Adipose tissue (tissue), 3 donors: ENCODE measurements around the gene YPEL4. TPM values are rescaled to one million over a fixed set of nuclear protein-coding genes. Genes with fewer than 3 reads are reported as not detected.
"Not testable (repeated sequence)": the region's sequence is repeated elsewhere in the genome, so short reads cannot be mapped to it uniquely, and the experiment has no call there.

Experiments used
- H3K27ac ChIP-seq: one replicate; pipeline ENCODE4 v1.5.1; 2013; ENCODE audit warnings: low read depth, low read length
- WGBS, 3 donors: extraction: QIAGEN DNeasy Blood & Tissue Kit; methylation state at CpG; one replicate each; pipeline ENCODE4 v1.1.7; 2013; 5-methylcytosine and 5-hydroxymethylcytosine counted together
- polyA plus RNA-seq, 3 donors: library from polyadenylated mRNA; stranded (reverse); fragments of 200-250 nt; gene quantifications; one replicate each; pipeline ENCODE4 v1.2.3, GENCODE V29; 2013
- donor health status: healthy with polysubstance abuse.
- donor health status: Bipolar disorder and iron deficiency.
- donor health status: healthy.

Gene YPEL4
- polyA plus RNA-seq, 3 donors = 0.17 to 3.5 (median 0.58) TPM

- H3K27ac ChIP-seq = no peak overlapping the region
- 26 to 42% (median 30%) methylated on average over 3 of the region's 3 CpGs for WGBS, 3 donors
These were observed 3.5 kb upstream of the YPEL4 start for GRCh38 chr11:57653163-57653562.

- 60 to 85% (median 75%) methylated on average over 3 of the region's 3 CpGs for WGBS, 3 donors
- no peak overlapping the region for H3K27ac ChIP-seq
These were observed 3.0 kb upstream of the YPEL4 start for GRCh38 chr11:57652662-57653061.

- H3K27ac ChIP-seq = not testable (repeated sequence)
- WGBS, 3 donors = 69 to 77% (median 77%) methylated on average over 14 of the region's 14 CpGs
These were observed 2.5 kb upstream of the YPEL4 start for GRCh38 chr11:57652230-57652629.

GRCh38 chr11:57651408-57651807, 1.7 kb upstream of the YPEL4 start:
- no peak overlapping the region for H3K27ac ChIP-seq
- WGBS, 3 donors = 63 to 87% (median 85%) methylated on average over 7 of the region's 7 CpGs

GRCh38 chr11:57650739-57651090, 1.0 kb upstream of the YPEL4 start:
- WGBS, 3 donors = 58 to 77% (median 72%) methylated on average over 5 of the region's 5 CpGs
- no peak overlapping the region for H3K27ac ChIP-seq

- 1 to 9% (median 3%) methylated on average over 22 to 23 of the region's 23 CpGs for WGBS, 3 donors
- H3K27ac ChIP-seq = no peak overlapping the region
These were observed 644 bp downstream of the YPEL4 start for GRCh38 chr11:57648801-57649735.

GRCh38 chr11:57647960-57648800, 1.5 kb downstream of the YPEL4 start:
- 7 to 15% (median 12%) methylated on average over 13 of the region's 13 CpGs for WGBS, 3 donors
- no peak overlapping the region for H3K27ac ChIP-seq

GRCh38 chr11:57647372-57647771, 2.3 kb downstream of the YPEL4 start:
- 5 to 8% (median 6%) methylated on average over 10 of the region's 10 CpGs for WGBS, 3 donors

GRCh38 chr11:57646799-57647303, 2.9 kb downstream of the YPEL4 start:
- WGBS, 3 donors = 6 to 13% (median 12%) methylated on average over 22 to 23 of the region's 23 CpGs
- no peak overlapping the region for H3K27ac ChIP-seq

More at GRCh38 chr11:57647372-57647771, 2.3 kb downstream of the YPEL4 start:
- H3K27ac ChIP-seq = no peak overlapping the region

GRCh38 chr11:57646194-57646798, 3.4 kb downstream of the YPEL4 start:
- WGBS, 3 donors = 27 to 54% (median 28%) methylated on average over 10 of the region's 10 CpGs
- H3K27ac ChIP-seq = no peak overlapping the region

- H3K27ac ChIP-seq = no peak overlapping the region
- 10 to 23% (median 13%) methylated on average over 5 of the region's 5 CpGs for WGBS, 3 donors
These were observed 4.0 kb downstream of the YPEL4 start for GRCh38 chr11:57645689-57646085.

GRCh38 chr11:57644748-57645688, 4.7 kb downstream of the YPEL4 start:
- H3K27ac ChIP-seq = no peak overlapping the region
- 9 to 14% (median 9%) methylated on average over 17 of the region's 17 CpGs for WGBS, 3 donors

GRCh38 chr11:57643802-57644201, 5.9 kb downstream of the YPEL4 start:
- H3K27ac ChIP-seq = no peak overlapping the region
- 72 to 74% (median 74%) methylated on average over 3 of the region's 3 CpGs for WGBS, 3 donors

GRCh38 chr11:57641011-57641807, 8.5 kb downstream of the YPEL4 start:
- WGBS, 3 donors = 45 to 63% (median 54%) methylated on average over 7 of the region's 7 CpGs
- no peak overlapping the region for H3K27ac ChIP-seq

- H3K27ac ChIP-seq = no peak overlapping the region
- 45 to 62% (median 47%) methylated on average over 9 of the region's 9 CpGs for WGBS, 3 donors
These were observed 9.5 kb downstream of the YPEL4 start for GRCh38 chr11:57640068-57640800.

- 9 to 31% (median 11%) methylated on average over 12 to 15 of the region's 15 CpGs for WGBS, 3 donors
- H3K27ac ChIP-seq = no peak overlapping the region
These were observed 10.2 kb downstream of the YPEL4 start for GRCh38 chr11:57639321-57640067.
